Breast epithelium (tissue), 4 donors: ENCODE measurements around the gene BPI. TPM values are rescaled to one million over a fixed set of nuclear protein-coding genes. Genes with fewer than 3 reads are reported as not detected.

ENCODE experiments used
- DNase-seq, 2 donors: peaks; one replicate each; pipeline ENCODE4 v3.0.0-alpha.2; 2019; ENCODE audit warnings: low spot score in 2 of 2
- H3K27ac ChIP-seq, 2 donors: fragments of 200-600 bp; sonication (generic) in 1 of 2; one replicate each; pipeline ENCODE4 v1.5.1; 2016 to 2019; ENCODE audit warnings: mild to moderate bottlenecking in 1 of 2
- H3K27me3 ChIP-seq, 2 donors: fragments of 200-600 bp; sonication (generic) in 1 of 2; one replicate each; pipeline versions ENCODE4 v1.5.1 to v1.6.0; 2017 to 2019; ENCODE audit warnings: control low read depth in 1 of 2, mild to moderate bottlenecking in 1 of 2
- H3K36me3 ChIP-seq: fragments of 200-600 bp; one replicate; pipeline ENCODE4 v1.5.1; 2019
- H3K4me1 ChIP-seq, 2 donors: fragments of 200-600 bp; sonication (generic); one replicate each; pipeline ENCODE4 v1.5.1; 2016 to 2019; ENCODE audit warnings: control low read depth in 1 of 2
- H3K4me3 ChIP-seq, 3 donors: fragments of 200-600 bp; sonication (generic); 1 replicate in 2 of 3; 2 replicates in 1 of 3; pipeline ENCODE4 v1.5.1; 2016 to 2019; ENCODE audit warnings: mild to moderate bottlenecking in 3 of 3, moderate library complexity in 2 of 3
- H3K9me3 ChIP-seq, 2 donors: fragments of 200-600 bp; sonication (generic) in 1 of 2; one replicate each; pipeline ENCODE4 v1.5.1; 2016 to 2019; ENCODE audit warnings: control low read depth in 1 of 2
- CTCF ChIP-seq, 3 donors: fragments of 450-650 bp; IDR thresholded peaks; one replicate each; pipeline ENCODE4 v1.5.1; 2016 to 2017; ENCODE audit warnings: antibody characterized with exemption in 3 of 3, mild to moderate bottlenecking in 3 of 3, moderate library complexity in 3 of 3
- POLR2A ChIP-seq: fragments of 450-650 bp; IDR thresholded peaks from one replicate; pipeline ENCODE4 v1.6.1; 2016; ENCODE audit warnings: antibody characterized with exemption, mild to moderate bottlenecking, moderate library complexity
- POLR2AphosphoS5 ChIP-seq, 3 donors: sonication (generic); formaldehyde crosslinking; IDR thresholded peaks; one replicate each; pipeline ENCODE4 v1.6.1; 2017; ENCODE audit warnings: antibody characterized with exemption in 3 of 3
- intact Hi-C: fragments of 100-400 bp; cut with DNase I; formaldehyde crosslinking; loops from one replicate; pipeline ENCODE4 v1.15.1; 2023; ENCODE audit warnings: low total_unique reads
- total RNA-seq, 3 donors: library from RNA; depleted of rRNA; stranded (reverse); fragments of >200 nt; gene quantifications; one replicate each; pipeline ENCODE4 v1.1.0, GENCODE V29; 2016

The BPI gene
- total RNA-seq, 3 donors from 2014 or later, result 0.59 TPM; not detected in 2

- H3K27ac ChIP-seq, result peak overlapping the region; percentile 7 to 96
- no peaks in the 10 kb centered on the region for H3K36me3 ChIP-seq
- H3K4me1 ChIP-seq, result peaks cover 0 to 4% of the 10 kb centered on the region in 2 donors
- H3K9me3 ChIP-seq, result no peaks in the 10 kb centered on the region
- TF ChIP-seq CTCF (IDR thresholded peaks at IDR 0.05) (no peak), POLR2A (no peak), POLR2AphosphoS5 (IDR thresholded peaks at IDR 0.05) (no peak)
- intact Hi-C loops, result no loop called here
- H3K27me3 ChIP-seq, result no peaks in the 10 kb centered on the region
- DNase-seq, result no peak
- no peak overlapping the region for H3K4me3 ChIP-seq
Observed at GRCh38 chr20:38258545-38259215, 45.3 kb upstream of the BPI start.

DNA sequence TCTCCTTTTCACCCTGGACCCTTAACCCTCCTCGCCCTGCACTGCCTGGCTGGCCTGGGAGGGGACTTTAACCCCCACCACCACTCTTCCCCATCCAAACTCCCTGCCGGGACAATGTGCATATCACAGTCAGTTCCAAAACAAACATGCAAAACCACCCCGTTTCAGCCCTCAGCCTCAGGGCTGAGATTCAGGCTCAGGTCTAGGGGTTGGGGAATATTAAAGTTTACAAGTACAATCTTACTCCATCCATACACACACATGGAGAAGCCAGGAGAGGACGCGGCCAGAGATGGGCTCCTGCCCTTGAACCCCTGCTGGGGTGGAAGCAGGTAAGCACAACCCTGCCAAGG lies 44.0 kb upstream of the BPI start:
- Histone ChIP-seq H3K4me1 (peaks cover 0 to 4% of the 10 kb centered on the region in 2 donors), H3K27me3 (no peaks in the 10 kb centered on the region), H3K4me3 (peak overlapping the region; percentile 43 to 75 (median 57)), H3K9me3 (no peaks in the 10 kb centered on the region), H3K36me3 (no peaks in the 10 kb centered on the region), H3K27ac (peak overlapping the region; percentile 83 to 96)
- DNase-seq, result no peak
- TF ChIP-seq POLR2A (no peak), CTCF (IDR thresholded peaks at IDR 0.05) (no peak), POLR2AphosphoS5 (IDR thresholded peaks at IDR 0.05) (no peak)
- intact Hi-C loops, result no loop called here

DNA sequence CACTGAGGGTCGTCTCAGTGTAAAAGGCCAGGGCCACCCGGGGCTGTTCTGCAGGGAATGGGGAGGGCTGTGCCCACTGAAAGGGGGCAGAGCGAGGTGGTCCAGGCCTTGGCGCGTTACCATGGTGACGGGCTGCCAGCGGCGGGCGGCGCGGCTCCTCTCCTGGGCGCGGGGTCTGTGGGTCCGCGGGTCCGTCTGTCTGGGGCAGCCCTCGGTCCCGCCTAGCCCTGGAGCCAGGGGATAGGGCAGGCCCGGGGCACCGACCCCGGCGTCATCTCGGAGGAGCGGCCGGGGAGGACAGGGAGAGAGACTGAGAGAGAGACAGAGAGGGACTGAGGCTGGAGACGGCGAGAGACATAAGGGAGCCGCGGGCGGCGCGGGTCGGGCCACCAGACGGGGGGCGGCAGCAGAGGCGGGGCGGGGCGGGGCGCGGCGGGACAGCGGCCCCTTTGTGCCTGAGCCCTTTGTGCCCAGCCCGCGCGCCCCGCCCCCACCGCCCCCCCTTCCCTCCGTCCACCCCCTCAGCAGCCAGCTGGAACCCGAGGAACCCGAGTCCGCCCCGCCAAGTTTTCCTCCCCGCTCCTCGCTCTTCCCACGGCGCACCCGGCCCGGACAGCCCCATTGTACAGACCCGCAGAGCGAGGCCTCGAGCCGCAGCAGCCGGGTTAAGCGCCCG lies 43.4 kb upstream of the BPI start, which contains the start of gene KIAA1755:
Gene KIAA1755, minus strand, starts transcription at position 358 of the 676 bp plus-strand sequence. Its CDS starts 235 bp downstream, at position 123.
- Histone ChIP-seq H3K4me1 (peaks cover 0 to 4% of the 10 kb centered on the region in 2 donors), H3K27ac (peak within 1 kb of the TSS; percentile 83 to 96), H3K36me3 (no peaks in the 10 kb centered on the region), H3K9me3 (peaks cover 0 to 3% of the 10 kb centered on the region in 2 donors), H3K27me3 (no peaks in the 10 kb centered on the region), H3K4me3 (peak within 1 kb of the TSS; percentile 43 to 75 (median 57))
- DNase-seq, result no peak
- intact Hi-C loops, result no loop called here
- TF ChIP-seq POLR2AphosphoS5 (IDR thresholded peaks at IDR 0.05) (no peak), POLR2A (no peak), CTCF (IDR thresholded peaks at IDR 0.05) (no peak)

DNA sequence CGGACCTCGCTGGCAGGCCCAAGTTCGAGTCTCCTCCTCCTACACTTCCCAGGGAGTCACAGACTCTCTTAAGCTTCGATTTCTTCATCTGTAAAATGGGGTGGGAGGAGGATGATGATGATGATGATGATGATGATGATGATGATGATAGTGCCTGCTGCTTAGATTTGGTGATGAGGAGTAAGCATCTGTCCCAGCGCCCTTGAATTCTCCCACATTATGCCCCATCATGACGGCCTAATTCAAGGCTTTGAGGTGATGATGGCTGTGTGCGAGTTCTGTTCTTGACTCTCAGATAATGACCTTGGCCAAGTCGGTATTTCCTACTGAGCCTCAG lies 42.9 kb upstream of the BPI start:
- TF ChIP-seq CTCF (IDR thresholded peaks at IDR 0.05) (no peak), POLR2A (no peak), POLR2AphosphoS5 (IDR thresholded peaks at IDR 0.05) (no peak)
- H3K4me1 ChIP-seq, result peaks cover 0 to 4% of the 10 kb centered on the region in 2 donors
- peak overlapping the region; percentile 43 to 75 (median 57) for H3K4me3 ChIP-seq
- H3K9me3 ChIP-seq, result peaks cover 0 to 6% of the 10 kb centered on the region in 2 donors
- no peak for DNase-seq
- peak overlapping the region; percentile 83 to 96 for H3K27ac ChIP-seq
- intact Hi-C loops, result no loop called here
- no peaks in the 10 kb centered on the region for H3K36me3 ChIP-seq
- no peaks in the 10 kb centered on the region for H3K27me3 ChIP-seq

GRCh38 chr20:38262931-38263330 lies 41.0 kb upstream of the BPI start:
- no peak overlapping the region for H3K27ac ChIP-seq
- intact Hi-C loops, result no loop called here
- no peak for DNase-seq

More at GRCh38 chr20:38262931-38263330, 41.0 kb upstream of the BPI start:
- no peak for TF ChIP-seq POLR2A
- TF ChIP-seq CTCF (IDR thresholded peaks at IDR 0.05), result no peak
- TF ChIP-seq POLR2AphosphoS5 (IDR thresholded peaks at IDR 0.05), result no peak
- Histone ChIP-seq H3K4me3 (no peak overlapping the region), H3K4me1 (peaks cover 0 to 4% of the 10 kb centered on the region in 2 donors), H3K27me3 (no peaks in the 10 kb centered on the region), H3K36me3 (no peaks in the 10 kb centered on the region), H3K9me3 (peaks cover 0 to 6% of the 10 kb centered on the region in 2 donors)
